Mesendoderm (in vitro differentiated cells): ENCODE measurements around the gene ADGRL1.

ENCODE experiments used
- DNase-seq: peaks from one replicate; pipeline ENCODE4 v3.0.0; 2013
- H2AK5ac ChIP-seq: 2 replicates; pipeline ENCODE4 v1.6.1; 2013; ENCODE audit warnings: low read length, inconsistent platforms
- H2BK120ac ChIP-seq: 2 replicates; pipeline ENCODE4 v1.6.1; 2013; ENCODE audit warnings: low read depth, mild to moderate bottlenecking, low read length, moderate library complexity, mixed read lengths
- H2BK15ac ChIP-seq: replicated peaks from 2 replicates; pipeline ENCODE4 v1.6.1; 2013; ENCODE audit warnings: low read depth, mild to moderate bottlenecking, moderate library complexity
- H2BK5ac ChIP-seq: 2 replicates; pipeline ENCODE4 v1.6.1; 2013; ENCODE audit warnings: low read length, inconsistent platforms
- H3K18ac ChIP-seq: 2 replicates; pipeline ENCODE4 v1.6.1; 2013; ENCODE audit warnings: mild to moderate bottlenecking, low read length, mixed read lengths
- H3K23ac ChIP-seq: one replicate; pipeline ENCODE4 v1.6.1; 2013; ENCODE audit warnings: low read length
- H3K27ac ChIP-seq: 2 replicates; pipeline ENCODE4 v1.5.1; 2013; ENCODE audit warnings: low read depth, mild to moderate bottlenecking, inconsistent platforms, low read length, moderate library complexity
- H3K27me3 ChIP-seq: 2 replicates; pipeline ENCODE4 v1.6.1; 2013; ENCODE audit warnings: low read length, control low read depth, mild to moderate bottlenecking, inconsistent platforms; ENCODE audit not compliant: insufficient read depth, poor library complexity
- H3K36me3 ChIP-seq: 2 replicates; pipeline ENCODE4 v1.6.1; 2013; ENCODE audit warnings: low read length, inconsistent platforms; ENCODE audit not compliant: control insufficient read depth, insufficient read depth
- H3K4ac ChIP-seq: one replicate; pipeline ENCODE4 v1.6.1; 2013; ENCODE audit warnings: low read depth, mild to moderate bottlenecking, low read length, moderate library complexity
- H3K4me1 ChIP-seq: 2 replicates; pipeline ENCODE4 v1.6.1; 2013; ENCODE audit warnings: low read depth, low read length, inconsistent platforms; ENCODE audit not compliant: control insufficient read depth
- H3K4me2 ChIP-seq: 2 replicates; pipeline ENCODE4 v1.6.1; 2013; ENCODE audit warnings: low read length
- H3K4me3 ChIP-seq: 2 replicates; pipeline ENCODE4 v1.5.1; 2013; ENCODE audit warnings: mild to moderate bottlenecking, low read length
- H3K56ac ChIP-seq: one replicate; pipeline ENCODE4 v1.6.1; 2013; ENCODE audit warnings: low read length
- H3K79me1 ChIP-seq: 2 replicates; pipeline ENCODE4 v1.6.1; 2013; ENCODE audit warnings: low read length, inconsistent platforms
- H3K79me2 ChIP-seq: 2 replicates; pipeline ENCODE4 v1.6.1; 2013; ENCODE audit warnings: mild to moderate bottlenecking, low read length; ENCODE audit not compliant: control insufficient read depth, insufficient read depth
- H3K9ac ChIP-seq: 2 replicates; pipeline ENCODE4 v1.6.1; 2013; ENCODE audit warnings: low read length, inconsistent platforms
- H4K5ac ChIP-seq: one replicate; pipeline ENCODE4 v1.6.1; 2013; ENCODE audit warnings: low read length
- H4K8ac ChIP-seq: one replicate; pipeline ENCODE4 v1.6.1; 2013; ENCODE audit warnings: low read depth, mild to moderate bottlenecking, control low read depth, low read length, moderate library complexity
- WGBS: extraction: QIAGEN DNeasy Blood & Tissue Kit; methylation state at CpG from one replicate; pipeline ENCODE4 v1.1.7; 2013; ENCODE audit warnings: low lambda C conversion rate, missing lambda C conversion rate; ENCODE audit not compliant: insufficient coverage; ENCODE audit errors: extremely low coverage; 5-methylcytosine and 5-hydroxymethylcytosine counted together

Gene ADGRL1

GRCh38 chr19:14127176-14127575 is 78.8 kb downstream of the ADGRL1 start:
- H3K4ac ChIP-seq = no peak overlapping the region
- H3K56ac ChIP-seq = no peak overlapping the region
- no peak overlapping the region for H3K9ac ChIP-seq
- H3K79me2 ChIP-seq = no peaks in the 10 kb centered on the region
- H3K27me3 ChIP-seq = no peaks in the 10 kb centered on the region
- peaks cover 6% of the 10 kb centered on the region for H3K36me3 ChIP-seq
- H2BK15ac ChIP-seq = no peak overlapping the region
- no peak overlapping the region for H3K4me3 ChIP-seq
- no peak overlapping the region for H4K8ac ChIP-seq
- no peak overlapping the region for H3K23ac ChIP-seq
- no peak for DNase-seq
- H2BK120ac ChIP-seq = no peak overlapping the region
- no peaks in the 10 kb centered on the region for H3K79me1 ChIP-seq
- H3K27ac ChIP-seq = no peak overlapping the region
- H3K18ac ChIP-seq = no peak overlapping the region
- no peak overlapping the region for H4K5ac ChIP-seq
- H3K4me1 ChIP-seq = no peaks in the 10 kb centered on the region
- no peak overlapping the region for H2BK5ac ChIP-seq
- no CpG with 5 or more reads among the region's 8 CpGs for WGBS
- no peak overlapping the region for H3K4me2 ChIP-seq
- no peak overlapping the region for H2AK5ac ChIP-seq

DNA sequence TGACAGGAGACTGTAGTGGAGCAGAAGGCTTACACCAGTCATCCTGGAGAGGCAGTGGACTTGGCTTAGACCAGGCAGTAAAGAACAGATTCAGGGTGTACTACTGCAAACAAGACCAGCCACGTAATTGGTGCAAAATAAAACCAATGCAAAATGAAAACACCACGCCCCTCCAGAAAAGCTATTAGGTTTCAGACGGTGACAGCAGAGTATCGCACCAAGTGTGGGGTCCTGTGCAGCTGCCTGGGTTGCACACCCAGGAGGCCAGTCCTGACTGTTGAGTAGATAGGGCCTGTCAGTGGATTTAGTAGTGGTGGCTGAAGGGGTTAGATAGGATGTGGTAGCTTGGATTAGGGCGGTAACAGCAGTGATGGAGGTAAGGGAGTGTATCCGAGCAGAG is 83.0 kb downstream of the ADGRL1 start:
- H2BK5ac ChIP-seq = no peak overlapping the region
- no peak overlapping the region for H2BK15ac ChIP-seq
- no peak for DNase-seq
- H3K4me3 ChIP-seq = no peak overlapping the region
- no peak overlapping the region for H3K27ac ChIP-seq
- H3K27me3 ChIP-seq = no peaks in the 10 kb centered on the region
- H2BK120ac ChIP-seq = no peak overlapping the region
- H3K79me2 ChIP-seq = no peaks in the 10 kb centered on the region
- no peak overlapping the region for H2AK5ac ChIP-seq
- no CpG with 5 or more reads among the region's 6 CpGs for WGBS
- peaks cover 4% of the 10 kb centered on the region for H3K4me1 ChIP-seq
- H3K56ac ChIP-seq = no peak overlapping the region
- H3K9ac ChIP-seq = no peak overlapping the region
- H4K8ac ChIP-seq = no peak overlapping the region
- H3K4me2 ChIP-seq = no peak overlapping the region
- H3K4ac ChIP-seq = no peak overlapping the region
- H3K79me1 ChIP-seq = no peaks in the 10 kb centered on the region
- no peak overlapping the region for H4K5ac ChIP-seq
- no peak overlapping the region for H3K18ac ChIP-seq
- no peak overlapping the region for H3K23ac ChIP-seq
- peaks cover 7% of the 10 kb centered on the region for H3K36me3 ChIP-seq

DNA sequence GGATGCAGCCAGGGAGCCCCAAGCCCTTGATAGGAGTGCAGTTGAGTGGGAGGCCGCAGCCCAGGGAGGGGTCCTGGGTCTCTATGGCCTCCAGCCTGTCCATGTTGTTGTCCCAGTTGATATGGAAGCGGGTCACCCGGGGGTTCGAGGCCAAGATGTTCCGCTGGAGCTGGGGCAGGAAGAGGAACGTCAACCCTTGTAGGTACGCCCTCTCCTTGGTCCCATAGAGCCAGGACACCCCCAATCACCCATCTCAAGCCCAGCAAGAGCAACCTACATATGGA is 85.5 kb downstream of the ADGRL1 start:
- Histone ChIP-seq H3K27me3 (no peaks in the 10 kb centered on the region), H3K4me3 (no peak overlapping the region), H3K18ac (no peak overlapping the region), H2BK5ac (no peak overlapping the region), H3K36me3 (peaks cover 4% of the 10 kb centered on the region), H2AK5ac (no peak overlapping the region), H3K56ac (no peak overlapping the region), H4K8ac (no peak overlapping the region), H3K79me2 (no peaks in the 10 kb centered on the region), H4K5ac (no peak overlapping the region), H3K4ac (no peak overlapping the region), H3K4me1 (peaks cover 6% of the 10 kb centered on the region), H3K9ac (no peak overlapping the region), H2BK15ac (no peak overlapping the region), H3K79me1 (peaks cover 2% of the 10 kb centered on the region), H2BK120ac (no peak overlapping the region), H3K27ac (no peak overlapping the region), H3K23ac (no peak overlapping the region), H3K4me2 (no peak overlapping the region)
- no peak for DNase-seq
- WGBS = no CpG with 5 or more reads among the region's 7 CpGs

DNA sequence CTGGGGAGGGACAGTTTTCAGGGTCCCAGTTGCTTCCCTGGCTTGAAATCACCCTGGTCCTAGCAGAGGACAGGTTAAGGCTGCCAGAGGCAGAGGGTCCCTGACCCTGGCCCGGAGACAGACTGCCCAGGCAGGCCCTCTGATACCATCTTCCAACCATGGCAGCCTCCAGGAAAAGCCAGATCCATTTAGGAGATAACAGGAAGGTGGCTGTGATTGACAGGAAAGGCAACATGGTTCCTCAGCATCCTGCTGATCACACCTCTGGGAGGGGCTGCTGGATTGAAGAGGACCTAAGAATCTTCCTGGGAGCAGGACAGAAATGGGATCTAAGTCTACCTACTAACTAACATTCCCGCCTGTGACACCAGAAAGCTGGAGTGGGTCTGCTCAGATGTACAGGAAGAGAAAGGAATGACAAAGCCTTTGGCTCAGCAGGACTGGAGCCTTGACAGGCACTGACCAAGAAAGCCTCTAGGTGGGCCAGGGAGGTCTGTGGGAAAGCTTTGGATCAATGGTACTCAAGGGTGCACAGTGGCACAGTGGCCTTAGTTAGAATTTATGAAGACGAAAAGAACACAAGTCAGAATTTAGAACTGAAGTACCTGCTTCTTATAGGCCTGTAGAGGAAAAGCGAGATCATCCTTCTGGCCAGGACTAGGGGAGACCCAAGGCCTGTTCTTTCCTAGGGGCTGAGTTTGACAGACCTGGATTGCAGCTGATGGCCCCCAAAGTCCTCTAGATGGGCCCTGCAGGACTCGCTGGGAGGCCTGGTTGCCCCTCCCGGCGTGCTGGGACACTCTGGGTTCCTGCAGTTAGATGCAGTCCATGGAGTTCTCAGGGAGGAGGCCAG is 86.1 kb downstream of the ADGRL1 start:
- Histone ChIP-seq H3K18ac (no peak overlapping the region), H3K79me1 (peaks cover 2% of the 10 kb centered on the region), H3K27ac (no peak overlapping the region), H3K27me3 (no peaks in the 10 kb centered on the region), H3K9ac (no peak overlapping the region), H3K4me2 (no peak overlapping the region), H3K4me1 (peaks cover 6% of the 10 kb centered on the region), H2BK15ac (no peak overlapping the region), H3K36me3 (peaks cover 4% of the 10 kb centered on the region), H3K56ac (no peak overlapping the region), H3K23ac (no peak overlapping the region), H4K8ac (no peak overlapping the region), H2AK5ac (no peak overlapping the region), H3K4ac (no peak overlapping the region), H2BK5ac (no peak overlapping the region), H4K5ac (no peak overlapping the region), H2BK120ac (no peak overlapping the region), H3K4me3 (no peak overlapping the region), H3K79me2 (no peaks in the 10 kb centered on the region)
- no peak for DNase-seq
- no CpG with 5 or more reads among the region's 7 CpGs for WGBS

DNA sequence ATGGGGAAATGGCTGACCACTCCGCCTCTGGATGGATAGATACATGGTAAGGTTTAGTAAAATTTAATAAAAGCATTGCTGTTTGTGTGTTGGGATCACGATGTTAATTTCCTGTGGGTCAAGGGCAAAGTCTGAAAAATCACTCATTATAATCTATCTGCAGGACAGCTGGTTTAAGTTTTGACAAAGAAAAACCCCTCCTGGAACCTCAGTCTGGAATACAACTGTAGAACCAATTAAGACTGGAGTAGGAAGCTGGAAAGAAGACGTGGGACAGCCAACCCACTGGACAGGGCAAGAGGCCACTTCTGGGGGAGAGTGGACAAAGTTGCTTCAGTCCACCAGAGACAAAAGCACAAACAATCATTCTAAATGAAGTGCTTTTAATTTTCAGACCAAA is 86.8 kb downstream of the ADGRL1 start:
- Histone ChIP-seq H3K9ac (no peak overlapping the region), H4K8ac (no peak overlapping the region), H3K4me1 (peaks cover 6% of the 10 kb centered on the region), H3K36me3 (peaks cover 1% of the 10 kb centered on the region), H3K56ac (no peak overlapping the region), H3K27me3 (no peaks in the 10 kb centered on the region), H3K4me2 (no peak overlapping the region), H4K5ac (no peak overlapping the region), H3K79me2 (no peaks in the 10 kb centered on the region), H3K4me3 (no peak overlapping the region), H2BK120ac (no peak overlapping the region), H3K4ac (no peak overlapping the region), H3K27ac (no peak overlapping the region), H3K23ac (no peak overlapping the region), H2AK5ac (no peak overlapping the region), H2BK5ac (no peak overlapping the region), H3K79me1 (peaks cover 2% of the 10 kb centered on the region), H3K18ac (no peak overlapping the region), H2BK15ac (no peak overlapping the region)
- WGBS = no CpG with 5 or more reads among the region's 3 CpGs
- DNase-seq = no peak
